ENCODE measurements around the gene SMR3B. TPM values are rescaled to one million over a fixed set of nuclear protein-coding genes. Genes with fewer than 3 reads are reported as not detected.

SMR3B gene
- total RNA-seq, 1 experiment from 2014 or later = not detected

Other genes starting within 250 kb of the SMR3B start
- not detected in 2 replicates for gene PRR27, start 228.9 kb upstream of the SMR3B start, total RNA-seq (2014; rRNA removed; shearing (Covaris generic))
- 2.4 TPM in 1 of 2 replicates, not detected in the other for gene ODAM, start 187.4 kb upstream of the SMR3B start, total RNA-seq (2014; rRNA removed; shearing (Covaris generic))
- 0.45 and 3.6 TPM in 2 replicates for gene FDCSP, start 157.0 kb upstream of the SMR3B start, total RNA-seq (2014; rRNA removed; shearing (Covaris generic))
- gene CSN3, start 140.5 kb upstream of the SMR3B start, total RNA-seq (2014; rRNA removed; shearing (Covaris generic)) = not detected in 2 replicates
- not detected in 2 replicates for gene CABS1, start 48.1 kb upstream of the SMR3B start, total RNA-seq (2014; rRNA removed; shearing (Covaris generic))
- not detected in 2 replicates for gene SMR3A, start 22.4 kb upstream of the SMR3B start, total RNA-seq (2014; rRNA removed; shearing (Covaris generic))
- not detected in 2 replicates for gene OPRPN, start 14.8 kb downstream of the SMR3B start, total RNA-seq (2014; rRNA removed; shearing (Covaris generic))
- gene MUC7, start 89.1 kb downstream of the SMR3B start, total RNA-seq (2014; rRNA removed; shearing (Covaris generic)) = not detected in 2 replicates
- gene AMTN, start 135.4 kb downstream of the SMR3B start, total RNA-seq (2014; rRNA removed; shearing (Covaris generic)) = 142 and 146 TPM in 2 replicates
- 0.19 TPM in 1 of 2 replicates, not detected in the other for gene AMBN, start 209.1 kb downstream of the SMR3B start, total RNA-seq (2014; rRNA removed; shearing (Covaris generic))
- gene ENAM, start 245.6 kb downstream of the SMR3B start, total RNA-seq (2014; rRNA removed; shearing (Covaris generic)) = not detected in 2 replicates

All from H4 (cell line).